ENCODE results near the gene RGS10. TPM values are rescaled to one million over a fixed set of nuclear protein-coding genes. Genes with fewer than 3 reads are reported as not detected.

RGS10 gene
- total RNA-seq, 3 donors from 2014 or later, result 34.0 to 39.2 (median 36.4) TPM

GRCh38 chr10:119539359-119539825 lies 3.1 kb downstream of the RGS10 start:
- Histone ChIP-seq H3K27ac (peak overlapping the region in 1 of 2 donors; percentile 2), H3K27me3 (no peaks in the 10 kb centered on the region), H3K4me1 (no peaks in the 10 kb centered on the region), H3K36me3 (no peaks in the 10 kb centered on the region), H3K9me3 (no peaks in the 10 kb centered on the region), H3K4me3 (no peak overlapping the region)
- intact Hi-C loops (cut with DNase I; ENCODE audit: low total_unique reads), result no loop called here
- TF ChIP-seq POLR2AphosphoS5 (IDR thresholded peaks at IDR 0.05) (no peak), POLR2A (IDR thresholded peaks at IDR 0.05) (no peak)
- TF ChIP-seq, protein P1, sequence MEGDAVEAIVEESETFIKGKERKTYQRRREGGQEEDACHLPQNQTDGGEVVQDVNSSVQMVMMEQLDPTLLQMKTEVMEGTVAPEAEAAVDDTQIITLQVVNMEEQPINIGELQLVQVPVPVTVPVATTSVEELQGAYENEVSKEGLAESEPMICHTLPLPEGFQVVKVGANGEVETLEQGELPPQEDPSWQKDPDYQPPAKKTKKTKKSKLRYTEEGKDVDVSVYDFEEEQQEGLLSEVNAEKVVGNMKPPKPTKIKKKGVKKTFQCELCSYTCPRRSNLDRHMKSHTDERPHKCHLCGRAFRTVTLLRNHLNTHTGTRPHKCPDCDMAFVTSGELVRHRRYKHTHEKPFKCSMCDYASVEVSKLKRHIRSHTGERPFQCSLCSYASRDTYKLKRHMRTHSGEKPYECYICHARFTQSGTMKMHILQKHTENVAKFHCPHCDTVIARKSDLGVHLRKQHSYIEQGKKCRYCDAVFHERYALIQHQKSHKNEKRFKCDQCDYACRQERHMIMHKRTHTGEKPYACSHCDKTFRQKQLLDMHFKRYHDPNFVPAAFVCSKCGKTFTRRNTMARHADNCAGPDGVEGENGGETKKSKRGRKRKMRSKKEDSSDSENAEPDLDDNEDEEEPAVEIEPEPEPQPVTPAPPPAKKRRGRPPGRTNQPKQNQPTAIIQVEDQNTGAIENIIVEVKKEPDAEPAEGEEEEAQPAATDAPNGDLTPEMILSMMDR (IDR thresholded peaks at IDR 0.05), result no peak
- no peak for DNase-seq (ENCODE audit: low spot score in 2 of 2)

GRCh38 chr10:119538632-119539358 lies 3.7 kb downstream of the RGS10 start:
- DNase-seq (ENCODE audit: low spot score in 2 of 2), result peak in 1 of 2 donors; percentile 34
- no peaks in the 10 kb centered on the region for H3K27me3 ChIP-seq
- peak overlapping the region in 1 of 2 donors; percentile 25 for H3K27ac ChIP-seq
- no peaks in the 10 kb centered on the region for H3K36me3 ChIP-seq
- intact Hi-C loops (cut with DNase I; ENCODE audit: low total_unique reads), result no loop called here
- no peaks in the 10 kb centered on the region for H3K9me3 ChIP-seq
- no peaks in the 10 kb centered on the region for H3K4me1 ChIP-seq
- no peak overlapping the region for H3K4me3 ChIP-seq
- TF ChIP-seq POLR2AphosphoS5 (IDR thresholded peaks at IDR 0.05), result no peak
- TF ChIP-seq, protein P1 (IDR thresholded peaks at IDR 0.05), result no peak
- TF ChIP-seq POLR2A (IDR thresholded peaks at IDR 0.05), result no peak

DNA sequence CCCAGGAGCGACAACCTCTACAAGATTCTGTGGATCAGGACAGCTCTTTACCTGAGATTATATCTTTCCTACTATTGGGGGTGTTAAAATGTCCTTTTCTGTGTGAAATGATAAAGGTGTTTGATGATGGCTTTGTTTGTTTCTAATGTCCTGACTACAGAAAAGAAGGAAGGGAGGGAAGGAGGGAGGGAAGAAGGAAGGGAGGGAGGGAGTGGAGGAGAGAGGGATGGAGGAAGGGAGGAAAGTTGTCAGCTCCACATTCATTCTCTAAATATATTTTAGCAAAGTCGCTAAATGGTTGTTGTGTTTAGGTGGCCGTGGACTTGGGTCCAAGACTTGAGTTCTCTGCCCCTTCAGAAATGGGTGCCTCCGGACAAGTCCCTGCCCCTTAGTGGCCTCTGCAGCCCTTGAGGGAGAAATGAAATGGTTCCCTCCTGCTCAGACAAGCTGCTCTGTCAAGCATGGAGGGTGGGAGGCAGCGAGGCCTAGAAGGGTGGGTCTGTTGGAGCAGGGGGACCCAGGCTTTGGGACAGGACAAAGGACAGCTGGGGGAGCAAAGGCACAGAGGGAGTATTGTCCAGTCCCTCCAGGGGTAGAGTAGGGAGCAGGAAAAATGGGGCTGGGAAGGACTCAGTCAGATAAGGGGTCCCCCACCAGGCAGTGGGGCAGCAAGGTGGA lies 4.4 kb downstream of the RGS10 start:
- Histone ChIP-seq H3K9me3 (no peaks in the 10 kb centered on the region), H3K4me3 (no peak overlapping the region), H3K36me3 (no peaks in the 10 kb centered on the region), H3K4me1 (no peaks in the 10 kb centered on the region), H3K27me3 (no peaks in the 10 kb centered on the region), H3K27ac (peak overlapping the region; percentile 38 to 53)
- peak in 1 of 2 donors; percentile 25 for DNase-seq (ENCODE audit: low spot score in 2 of 2)
- intact Hi-C loops (cut with DNase I; ENCODE audit: low total_unique reads), result no loop called here
- TF ChIP-seq POLR2A (IDR thresholded peaks at IDR 0.05), result no peak
- no peak for TF ChIP-seq POLR2AphosphoS5 (IDR thresholded peaks at IDR 0.05)
- TF ChIP-seq, protein P1 (IDR thresholded peaks at IDR 0.05), result no peak

DNA sequence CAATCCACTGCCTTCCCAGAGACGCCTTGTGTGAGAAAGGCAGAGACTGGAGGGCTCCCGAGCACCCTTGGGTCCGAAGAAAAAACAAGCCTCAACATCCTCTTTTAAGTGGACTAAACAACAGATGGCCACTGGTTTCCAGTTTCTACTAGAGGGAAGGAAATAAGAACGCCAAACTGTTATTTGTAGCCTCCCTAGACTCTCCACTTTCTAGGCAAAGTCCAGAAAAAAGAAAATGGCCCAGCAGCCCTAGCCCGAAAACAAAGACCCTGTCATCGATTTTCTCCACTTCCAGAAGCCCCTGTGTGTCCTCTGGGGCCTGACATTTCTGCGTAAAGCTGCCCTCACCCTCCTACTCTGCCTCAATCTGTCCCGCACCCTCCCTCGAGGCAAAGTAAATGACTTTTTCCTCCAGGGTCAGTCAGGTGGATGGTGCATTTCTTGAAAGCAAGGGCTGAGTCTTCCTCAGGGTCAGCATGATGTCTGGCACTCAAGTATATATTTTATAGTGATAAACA lies 6.0 kb downstream of the RGS10 start:
- H3K4me1 ChIP-seq, result no peaks in the 10 kb centered on the region
- no peaks in the 10 kb centered on the region for H3K27me3 ChIP-seq
- TF ChIP-seq POLR2AphosphoS5 (IDR thresholded peaks at IDR 0.05) (no peak), POLR2A (IDR thresholded peaks at IDR 0.05) (no peak)
- TF ChIP-seq, protein P1 (IDR thresholded peaks at IDR 0.05), result no peak
- H3K27ac ChIP-seq, result no peak overlapping the region
- H3K36me3 ChIP-seq, result no peaks in the 10 kb centered on the region
- H3K4me3 ChIP-seq, result no peak overlapping the region
- no peaks in the 10 kb centered on the region for H3K9me3 ChIP-seq
- no peak for DNase-seq (ENCODE audit: low spot score in 2 of 2)
- intact Hi-C loops (cut with DNase I; ENCODE audit: low total_unique reads), result no loop called here

Data from breast epithelium (tissue), 4 donors.